Measurements from ENCODE around the gene LRRC8B. TPM values are rescaled to one million over a fixed set of nuclear protein-coding genes. Genes with fewer than 3 reads are reported as not detected.

Gene LRRC8B
- total RNA-seq, 2 donors from 2014 or later, result 39.2 to 39.4 TPM

- Mint-ChIP-seq H3K4me3 (no peak overlapping the region), H3K36me3 (ENCODE audit: low read depth) (no peaks in the 10 kb centered on the region), H3K4me1 (no peaks in the 10 kb centered on the region), H3K9me3 (no peaks in the 10 kb centered on the region), H3K27ac (no peak overlapping the region), H3K27me3 (ENCODE audit: insufficient read depth) (peaks cover 9% of the 10 kb centered on the region)
- Histone ChIP-seq H3K9me3 (ENCODE audit: control insufficient read depth, low read length) (no peaks in the 10 kb centered on the region), H3K27me3 (ENCODE audit: control insufficient read depth, insufficient read depth, low read length, poor library complexity, severe bottlenecking) (peaks cover 4% of the 10 kb centered on the region), H3K36me3 (ENCODE audit: control insufficient read depth, insufficient read depth, low read length) (no peaks in the 10 kb centered on the region), H3K27ac (ENCODE audit: low read depth, low read length) (no peak overlapping the region), H3K4me3 (ENCODE audit: low read length) (no peak overlapping the region), H3K4me1 (ENCODE audit: control insufficient read depth, insufficient read depth, low read length) (no peaks in the 10 kb centered on the region), H3K9ac (ENCODE audit: extremely low read depth, low read length, poor library complexity, severe bottlenecking) (no peak overlapping the region)
- no peak for TF ChIP-seq CTCF (conservative IDR thresholded peaks at IDR 0.05)
- no peak for DNase-seq
- 93 to 94% methylated on average over 1 to 6 of the region's 6 CpGs for WGBS, 2 experiments (ENCODE audit: insufficient coverage in 1 of 2, insufficient read length in 1 of 2)
Measured at GRCh38 chr1:89499320-89499719, 25.3 kb upstream of the LRRC8B start.

DNA sequence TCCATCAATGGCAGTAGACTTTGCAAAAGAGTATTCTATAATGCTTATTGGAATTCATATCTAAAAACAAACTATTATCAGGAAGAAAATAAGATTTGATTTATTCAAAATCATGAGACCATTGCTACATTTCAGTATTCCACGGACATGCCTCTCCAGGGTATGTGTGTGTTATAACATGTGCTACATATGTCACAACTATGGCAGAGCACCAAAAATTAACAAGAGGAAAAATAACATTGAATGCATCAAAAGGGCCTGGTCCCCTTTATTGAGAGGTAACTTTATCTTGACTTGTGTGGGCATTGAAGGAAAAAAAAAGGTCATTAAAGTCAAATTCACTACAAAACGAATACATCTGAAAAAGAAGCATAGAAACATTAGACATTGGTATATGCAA lies 22.6 kb upstream of the LRRC8B start:
- Histone ChIP-seq H3K4me3 (ENCODE audit: low read length) (no peak overlapping the region), H3K4me1 (ENCODE audit: control insufficient read depth, insufficient read depth, low read length) (no peaks in the 10 kb centered on the region), H3K9ac (ENCODE audit: extremely low read depth, low read length, poor library complexity, severe bottlenecking) (no peak overlapping the region), H3K27ac (ENCODE audit: low read depth, low read length) (no peak overlapping the region), H3K27me3 (ENCODE audit: control insufficient read depth, insufficient read depth, low read length, poor library complexity, severe bottlenecking) (peaks cover 4% of the 10 kb centered on the region), H3K36me3 (ENCODE audit: control insufficient read depth, insufficient read depth, low read length) (no peaks in the 10 kb centered on the region), H3K9me3 (ENCODE audit: control insufficient read depth, low read length) (no peaks in the 10 kb centered on the region)
- Mint-ChIP-seq H3K36me3 (ENCODE audit: low read depth) (no peaks in the 10 kb centered on the region), H3K4me3 (no peak overlapping the region), H3K4me1 (no peaks in the 10 kb centered on the region), H3K27ac (no peak overlapping the region), H3K27me3 (ENCODE audit: insufficient read depth) (peaks cover 13% of the 10 kb centered on the region), H3K9me3 (no peaks in the 10 kb centered on the region)
- WGBS, 2 experiments (ENCODE audit: insufficient coverage in 1 of 2, insufficient read length in 1 of 2), result 100% methylated on average over 2 of the region's 2 CpGs; no CpG with 5 or more reads in 1 of the 2 experiments
- no peak for DNase-seq
- TF ChIP-seq CTCF (conservative IDR thresholded peaks at IDR 0.05), result no peak

DNA sequence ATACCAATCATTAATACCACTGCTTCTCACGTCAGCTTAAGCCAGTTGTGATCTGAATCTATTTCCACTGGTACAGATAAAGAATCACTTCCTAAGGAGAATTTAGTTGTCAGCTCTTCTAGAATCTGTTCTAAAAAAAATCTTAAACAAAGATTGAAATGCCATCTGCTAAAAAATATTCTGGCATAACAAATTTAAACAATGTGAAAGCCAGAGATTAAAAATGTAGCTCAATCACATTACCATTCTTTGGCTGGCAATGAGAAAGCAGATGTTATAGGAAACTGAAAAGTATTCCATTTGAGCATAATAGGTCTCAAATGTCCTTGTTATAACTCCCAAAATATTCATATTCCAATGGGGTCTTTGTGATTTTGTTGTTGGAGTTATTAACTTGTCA lies 21.7 kb upstream of the LRRC8B start:
- no peak for DNase-seq
- no peaks in the 10 kb centered on the region for H3K4me1 ChIP-seq (ENCODE audit: control insufficient read depth, insufficient read depth, low read length)
- Mint-ChIP-seq H3K4me1 (no peaks in the 10 kb centered on the region), H3K27ac (no peak overlapping the region), H3K27me3 (ENCODE audit: insufficient read depth) (peaks cover 15% of the 10 kb centered on the region), H3K9me3 (peaks cover under 1% of the 10 kb centered on the region), H3K4me3 (no peak overlapping the region), H3K36me3 (ENCODE audit: low read depth) (no peaks in the 10 kb centered on the region)
- H3K9ac ChIP-seq (ENCODE audit: extremely low read depth, low read length, poor library complexity, severe bottlenecking), result no peak overlapping the region
- WGBS, 2 experiments (ENCODE audit: insufficient coverage in 1 of 2, insufficient read length in 1 of 2), result 96% methylated on average over 1 of the region's 1 CpG; no CpG with 5 or more reads in 1 of the 2 experiments
- peaks cover 4% of the 10 kb centered on the region for H3K27me3 ChIP-seq (ENCODE audit: control insufficient read depth, insufficient read depth, low read length, poor library complexity, severe bottlenecking)
- no peaks in the 10 kb centered on the region for H3K36me3 ChIP-seq (ENCODE audit: control insufficient read depth, insufficient read depth, low read length)
- H3K9me3 ChIP-seq (ENCODE audit: control insufficient read depth, low read length), result no peaks in the 10 kb centered on the region
- H3K27ac ChIP-seq (ENCODE audit: low read depth, low read length), result no peak overlapping the region
- TF ChIP-seq CTCF (conservative IDR thresholded peaks at IDR 0.05), result no peak
- no peak overlapping the region for H3K4me3 ChIP-seq (ENCODE audit: low read length)
